Measurements from ENCODE around the gene TAX1BP1.

DNA sequence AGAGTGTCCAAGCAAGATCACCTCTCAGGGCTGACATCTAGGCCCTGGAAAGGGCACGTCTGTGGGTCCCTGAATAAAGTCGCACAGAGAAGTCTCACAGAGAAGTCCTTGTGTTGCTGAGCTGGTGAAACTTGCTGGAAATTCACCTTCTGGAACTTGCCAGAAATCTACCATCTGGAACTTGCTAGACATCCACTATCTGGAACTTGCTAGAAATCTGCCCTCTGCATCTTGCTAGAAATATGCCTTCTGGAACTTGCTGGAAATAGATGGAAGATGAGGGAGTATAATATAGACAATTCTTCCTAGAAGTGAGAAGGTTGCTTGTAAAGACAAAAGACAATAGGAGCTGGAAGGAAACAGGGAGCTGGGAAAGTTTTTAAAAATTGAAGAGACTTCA, 5.4 kb upstream of the TAX1BP1 start:
- TF ChIP-seq CTBP1 (IDR thresholded peaks at IDR 0.05; ENCODE audit: borderline replicate concordance) (no peak), FOXK2 (IDR thresholded peaks at IDR 0.05) (no peak), SP1 (IDR thresholded peaks at IDR 0.05) (no peak), FOXM1 (IDR thresholded peaks at IDR 0.05; ENCODE audit: borderline replicate concordance) (no peak), HDGF (IDR thresholded peaks at IDR 0.05; ENCODE audit: borderline replicate concordance) (no peak)
